ENCODE measurements around the gene NTNG1. TPM values are rescaled to one million over a fixed set of nuclear protein-coding genes. Genes with fewer than 3 reads are reported as not detected.
A peak's percentile ranks its signal among the peaks of the same experiment; 100 is the strongest.

The NTNG1 gene
- total and polyA plus RNA-seq, 10 of the 15 experiments (the other 5 are each of a cell fraction or from before 2014, with no cell fraction given), result 0.18 to 2.3 (median 1.1) TPM; not detected in 1

GRCh38 chr1:107450899-107451664 is 310.2 kb downstream of the NTNG1 start (continued):
- TF ChIP-seq IRF5 (IDR thresholded peaks at IDR 0.05; ENCODE audit: borderline replicate concordance), result no peak
- TF ChIP-seq EED (IDR thresholded peaks at IDR 0.05; ENCODE audit: low read depth), result no peak
- no peak for TF ChIP-seq SUZ12 (IDR thresholded peaks at IDR 0.05; ENCODE audit: unreplicated experiment)
- TF ChIP-seq RELB (IDR thresholded peaks at IDR 0.05; ENCODE audit: low read depth), result peak; percentile 100
- no peak for TF ChIP-seq TCF3 (IDR thresholded peaks at IDR 0.05; ENCODE audit: borderline replicate concordance, insufficient read depth, low read depth, low read length)
- TF ChIP-seq NFIC (IDR thresholded peaks at IDR 0.05; ENCODE audit: low read depth, low read length), result peak; percentile 96
- no peak; the same call in 1 of the 2 replicates for TF ChIP-seq MLLT1 (IDR thresholded peaks at IDR 0.05)
- no peak for TF ChIP-seq CBX3 (IDR thresholded peaks at IDR 0.05; ENCODE audit: borderline replicate concordance, low read depth)
- TF ChIP-seq CBX5 (IDR thresholded peaks at IDR 0.05; ENCODE audit: low read depth), result peak; percentile 51; the same call in 1 of the 2 replicates
- 0 out of 2 replicates have a peak, but pooled peaks have one; percentile 70 for TF ChIP-seq PAX8 (IDR thresholded peaks at IDR 0.05)
- TF ChIP-seq POLR2A (IDR thresholded peaks at IDR 0.05; ENCODE audit: low read depth, low read length), result peak; percentile 59
- no peak for TF ChIP-seq LARP7 (IDR thresholded peaks at IDR 0.05)
- TF ChIP-seq HDAC2 (IDR thresholded peaks at IDR 0.05), result no peak
- peak; percentile 95 for TF ChIP-seq MEF2A (IDR thresholded peaks at IDR 0.05; ENCODE audit: insufficient read depth, low read depth, low read length)
- TF ChIP-seq ZSCAN29 (IDR thresholded peaks at IDR 0.05), result 0 out of 2 replicates have a peak, but pooled peaks have one; percentile 3
- no peak for TF ChIP-seq FOS (IDR thresholded peaks at IDR 0.05; ENCODE audit: borderline replicate concordance, extremely low read depth, insufficient read length)
- TF ChIP-seq RUNX3 (IDR thresholded peaks at IDR 0.05; ENCODE audit: low read length), result peak; percentile 16; the same call in 1 of the 2 replicates
- TF ChIP-seq CEBPB (IDR thresholded peaks at IDR 0.05; ENCODE audit: borderline replicate concordance in 1 of 2, low read depth in 2 of 2, low read length in 2 of 2), result 0 out of 4 replicates have a peak, but pooled peaks of 1 of the 2 experiments have one; percentile 66
- peak; percentile 79 for TF ChIP-seq ZNF24 (IDR thresholded peaks at IDR 0.05)
- TF ChIP-seq SREBF2 (IDR thresholded peaks at IDR 0.05; ENCODE audit: low read length), result no peak
- no peak for TF ChIP-seq FOXK2 (IDR thresholded peaks at IDR 0.05)
- TF ChIP-seq TBL1XR1 (IDR thresholded peaks at IDR 0.05; ENCODE audit: low read depth, low read length), result no peak; the same call in 1 of the 2 replicates
- TF ChIP-seq PML (IDR thresholded peaks at IDR 0.05; ENCODE audit: low read length), result no peak
- no peak for TF ChIP-seq NKRF (conservative IDR thresholded peaks at IDR 0.05)
- no peak for TF ChIP-seq NFYA (IDR thresholded peaks at IDR 0.05; ENCODE audit: borderline replicate concordance, low read depth, low read length)
- TF ChIP-seq EP300 (IDR thresholded peaks at IDR 0.05; ENCODE audit: borderline replicate concordance in 1 of 2, control insufficient read depth in 1 of 2, low read depth in 2 of 2, low read length in 2 of 2), result peak; percentile 80 to 91; a peak in 3 of 4 replicates
